ENCODE measurements around the gene CRISPLD2.

CRISPLD2 gene

DNA sequence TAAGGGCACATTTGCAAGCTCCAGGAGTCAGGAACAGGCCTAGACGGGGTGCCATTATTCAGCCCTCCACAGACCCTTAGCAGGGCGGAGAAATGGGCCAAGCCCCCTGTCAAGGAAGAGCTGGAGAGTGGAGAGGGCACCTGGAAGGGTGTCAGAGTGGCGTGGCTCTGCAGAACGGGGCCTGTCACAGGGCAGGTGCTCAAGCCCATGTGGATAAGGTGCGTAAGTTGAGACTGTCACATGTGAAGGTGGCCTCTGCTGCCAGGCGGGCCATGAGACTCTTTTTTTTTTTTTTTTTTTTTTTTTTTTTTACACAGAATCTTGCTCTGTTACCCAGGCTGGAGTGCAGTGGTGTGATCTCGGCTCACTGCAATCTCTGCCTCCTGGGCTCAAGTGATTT, 12.0 kb upstream of the CRISPLD2 start:
- TF ChIP-seq CTCF (IDR thresholded peaks at IDR 0.05; ENCODE audit: low read depth, low read length), result no peak
- no peak for DNase-seq (ENCODE audit: low read depth in 2 of 2)

DNA sequence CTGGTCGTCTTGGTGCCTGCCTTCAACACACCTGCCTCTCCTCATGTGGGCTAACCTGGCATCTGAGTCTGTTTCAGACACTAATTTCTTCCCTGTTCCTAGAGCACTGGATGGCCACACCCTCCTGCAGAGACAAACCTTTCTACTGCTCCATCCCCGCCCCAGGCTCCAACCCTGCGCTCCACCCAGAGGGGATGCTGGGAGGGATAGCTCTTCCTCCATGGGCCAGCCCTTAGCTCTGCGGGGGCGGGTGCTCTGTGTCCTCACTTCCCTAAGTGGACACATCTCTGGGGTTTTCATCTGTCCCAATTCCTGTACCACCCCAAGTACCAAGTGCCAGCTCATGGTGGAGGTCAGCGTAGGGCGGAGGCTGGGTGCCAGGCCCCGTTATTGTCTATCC, 11.0 kb upstream of the CRISPLD2 start:
- TF ChIP-seq CTCF (IDR thresholded peaks at IDR 0.05; ENCODE audit: low read depth, low read length), result no peak
- no peak for DNase-seq (ENCODE audit: low read depth in 2 of 2)
- H3K4me3 ChIP-seq (replicated peaks in 1 of 2; ENCODE audit: low read depth in 2 of 2, low read length in 2 of 2), result no peak overlapping the region

More for the DNA sequence above, 12.0 kb upstream of the CRISPLD2 start:
- H3K4me3 ChIP-seq (replicated peaks in 1 of 2; ENCODE audit: low read depth in 2 of 2, low read length in 2 of 2), result no peak overlapping the region

DNA sequence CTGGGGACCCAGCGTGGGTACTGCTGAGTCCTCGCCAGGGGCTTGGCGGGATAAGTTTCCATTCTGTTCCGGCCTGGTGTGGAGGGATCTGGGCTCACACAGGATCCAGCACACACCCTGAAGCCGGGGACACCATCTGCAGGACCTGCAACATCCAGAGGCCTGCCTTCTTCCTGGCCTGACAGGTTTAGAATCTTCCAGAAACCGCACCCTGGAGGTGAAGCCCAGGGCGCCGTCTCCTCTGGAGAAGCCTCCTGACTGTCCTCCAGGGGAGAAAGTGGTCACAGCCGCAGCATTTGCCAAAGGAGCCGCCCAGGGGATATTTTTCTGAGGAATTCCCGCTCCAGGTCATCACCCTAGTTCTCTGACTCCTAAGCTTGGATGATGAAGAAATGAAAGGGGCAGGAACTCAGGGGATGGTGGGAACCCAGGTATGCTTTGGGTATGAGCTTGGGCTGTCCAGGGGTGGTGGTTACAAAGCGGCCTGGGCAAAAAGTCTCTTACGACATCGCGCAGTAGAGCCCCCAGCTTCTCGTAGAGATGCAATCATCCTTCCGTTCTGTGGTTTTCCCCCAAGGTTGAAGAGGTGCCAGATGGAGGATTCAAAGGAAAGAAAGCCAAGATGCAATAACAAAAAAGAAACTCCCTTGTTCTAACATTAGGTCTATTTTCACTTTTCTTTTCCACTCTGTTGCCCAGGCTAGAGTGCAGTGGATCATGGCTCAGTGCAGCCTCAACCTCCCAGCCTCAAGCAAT, 9.1 kb upstream of the CRISPLD2 start:
- DNase-seq (ENCODE audit: low read depth in 2 of 2), result peak; percentile 74 to 86
- no peak for TF ChIP-seq CTCF (IDR thresholded peaks at IDR 0.05; ENCODE audit: low read depth, low read length)
- no peak overlapping the region for H3K4me3 ChIP-seq (replicated peaks in 1 of 2; ENCODE audit: low read depth in 2 of 2, low read length in 2 of 2)

DNA sequence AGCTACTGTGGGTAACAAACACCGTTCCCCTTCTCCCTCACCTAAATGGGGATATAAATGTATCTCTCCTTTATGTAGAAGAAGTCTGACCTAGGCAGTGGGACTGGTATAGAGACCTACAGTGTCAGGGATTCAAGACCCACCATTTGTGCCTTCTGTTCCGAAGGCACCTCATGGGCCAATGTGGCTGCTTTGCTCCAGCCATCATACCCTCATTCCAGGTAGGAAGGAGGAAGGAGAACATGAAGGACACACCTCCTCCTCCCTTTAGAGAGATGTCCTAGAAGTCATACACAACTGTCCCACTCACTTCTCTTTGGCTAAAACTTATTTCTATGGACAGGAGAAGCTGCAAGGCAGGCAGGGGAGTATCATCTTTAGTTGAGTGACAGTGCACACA, 8.3 kb upstream of the CRISPLD2 start:
- TF ChIP-seq CTCF (IDR thresholded peaks at IDR 0.05; ENCODE audit: low read depth, low read length), result no peak
- no peak overlapping the region for H3K4me3 ChIP-seq (replicated peaks in 1 of 2; ENCODE audit: low read depth in 2 of 2, low read length in 2 of 2)

GRCh38 chr16:84813141-84813934, 6.4 kb upstream of the CRISPLD2 start:
- no peak for DNase-seq (ENCODE audit: low read depth in 2 of 2)
- no peak overlapping the region for H3K4me3 ChIP-seq (replicated peaks in 1 of 2; ENCODE audit: low read depth in 2 of 2, low read length in 2 of 2)
- TF ChIP-seq CTCF (IDR thresholded peaks at IDR 0.05; ENCODE audit: low read depth, low read length), result no peak

More for the DNA sequence above, 8.3 kb upstream of the CRISPLD2 start:
- DNase-seq (ENCODE audit: low read depth in 2 of 2), result no peak

- no peak overlapping the region for H3K4me3 ChIP-seq (replicated peaks in 1 of 2; ENCODE audit: low read depth in 2 of 2, low read length in 2 of 2)
- TF ChIP-seq CTCF (IDR thresholded peaks at IDR 0.05; ENCODE audit: low read depth, low read length), result no peak
- DNase-seq (ENCODE audit: low read depth in 2 of 2), result no peak
Measured at GRCh38 chr16:84815462-84815861, 4.3 kb upstream of the CRISPLD2 start.
